HG02970 (cell line): ENCODE data around the gene OSM.
"Not testable (repeated sequence)": the region's sequence is repeated elsewhere in the genome, so short reads cannot be mapped to it uniquely, and the experiment has no call there.

Source experiments
- ATAC-seq: cut with Tn5 transposase; IDR thresholded peaks from one replicate; pipeline ENCODE4 v1.9.1; 2021; ENCODE audit warnings: mild to moderate bottlenecking, moderate library complexity, moderate number of reproducible peaks; ENCODE audit not compliant: unreplicated experiment, low FRiP score

OSM gene

GRCh38 chr22:30246814-30247376 is 19.8 kb downstream of the OSM start:
- ATAC-seq = no peak

GRCh38 chr22:30245985-30246813 is 20.5 kb downstream of the OSM start, which contains the start of gene LIF:
TSS of gene LIF (minus strand) at chr22:30246759. CDS start at chr22:30246695, 64 bp downstream.
- ATAC-seq = no peak

GRCh38 chr22:30245181-30245984 is 21.3 kb downstream of the OSM start:
- ATAC-seq = no peak

GRCh38 chr22:30244641-30245040 is 22.0 kb downstream of the OSM start:
- ATAC-seq = no peak

GRCh38 chr22:30244066-30244465 is 22.6 kb downstream of the OSM start:
- no peak for ATAC-seq

GRCh38 chr22:30243661-30244060 is 23.0 kb downstream of the OSM start:
- ATAC-seq = no peak

- ATAC-seq = no peak
Measured at GRCh38 chr22:30241576-30242371, 24.9 kb downstream of the OSM start.

- no peak for ATAC-seq
Measured at GRCh38 chr22:30240541-30241417, 25.9 kb downstream of the OSM start.

GRCh38 chr22:30239488-30240405 is 26.9 kb downstream of the OSM start:
- ATAC-seq = no peak

GRCh38 chr22:30238661-30239487 is 27.8 kb downstream of the OSM start:
- ATAC-seq = no peak

- ATAC-seq = no peak
Measured at GRCh38 chr22:30238136-30238535, 28.5 kb downstream of the OSM start.

GRCh38 chr22:30236875-30237274 is 29.8 kb downstream of the OSM start:
- no peak for ATAC-seq

- no peak for ATAC-seq
Measured at GRCh38 chr22:30235687-30236170, 30.9 kb downstream of the OSM start.

- no peak for ATAC-seq
Measured at GRCh38 chr22:30234786-30235470, 31.7 kb downstream of the OSM start.

GRCh38 chr22:30234325-30234724 is 32.3 kb downstream of the OSM start:
- not testable (repeated sequence) for ATAC-seq

GRCh38 chr22:30233582-30233981 is 33.1 kb downstream of the OSM start:
- no peak for ATAC-seq

GRCh38 chr22:30232716-30233218 is 33.9 kb downstream of the OSM start:
- ATAC-seq = no peak
